Urinary bladder (tissue), 4 donors: ENCODE measurements around the gene KAT6B. TPM values are rescaled to one million over a fixed set of nuclear protein-coding genes. Genes with fewer than 3 reads are reported as not detected.

ENCODE experiments used
- DNase-seq: peaks from one replicate; pipeline ENCODE4 v3.0.0-alpha.2; 2015; ENCODE audit errors: extremely low spot score
- H3K27ac ChIP-seq: one replicate; pipeline ENCODE4 v1.5.1; 2013; ENCODE audit warnings: low read depth, mild to moderate bottlenecking, moderate library complexity
- H3K36me3 ChIP-seq: one replicate; pipeline ENCODE4 v1.6.1; 2013; ENCODE audit warnings: mild to moderate bottlenecking, moderate library complexity; ENCODE audit not compliant: insufficient read depth
- H3K4me1 ChIP-seq: one replicate; pipeline ENCODE4 v1.6.1; 2013; ENCODE audit warnings: mild to moderate bottlenecking, moderate library complexity; ENCODE audit not compliant: insufficient read depth
- H3K4me3 ChIP-seq: one replicate; pipeline ENCODE4 v1.5.1; 2013; ENCODE audit warnings: low read depth, low read length
- WGBS: extraction: QIAGEN DNeasy Blood & Tissue Kit; methylation state at CpG from one replicate; pipeline ENCODE4 v1.1.7; 2013; 5-methylcytosine and 5-hydroxymethylcytosine counted together
- polyA plus RNA-seq: library from polyadenylated mRNA; stranded (reverse); fragments of 200-250 nt; gene quantifications from one replicate; pipeline ENCODE4 v1.2.3, GENCODE V29; 2013
- total RNA-seq: library from RNA; depleted of rRNA; stranded (reverse); fragments of >200 nt; gene quantifications from one replicate; pipeline ENCODE4 v1.2.3, GENCODE V29; 2014
- donor health status: healthy with polysubstance abuse.
- donor health status: healthy.

KAT6B gene
- total and polyA plus RNA-seq, 2 donors, result 14.7 to 127 TPM

- no peaks in the 10 kb centered on the region for H3K4me1 ChIP-seq
- 90% methylated on average over 6 of the region's 6 CpGs for WGBS
- no peak for DNase-seq
- H3K27ac ChIP-seq, result no peak overlapping the region
- H3K4me3 ChIP-seq, result no peak overlapping the region
- no peaks in the 10 kb centered on the region for H3K36me3 ChIP-seq
These were observed 188.3 kb downstream of the KAT6B start for GRCh38 chr10:75014516-75015230.

- Histone ChIP-seq H3K4me1 (no peaks in the 10 kb centered on the region), H3K27ac (no peak overlapping the region), H3K4me3 (no peak overlapping the region), H3K36me3 (no peaks in the 10 kb centered on the region)
- WGBS, result 35% methylated on average over 5 of the region's 5 CpGs
- DNase-seq, result no peak
These were observed 189.0 kb downstream of the KAT6B start for GRCh38 chr10:75015442-75015841.

DNA sequence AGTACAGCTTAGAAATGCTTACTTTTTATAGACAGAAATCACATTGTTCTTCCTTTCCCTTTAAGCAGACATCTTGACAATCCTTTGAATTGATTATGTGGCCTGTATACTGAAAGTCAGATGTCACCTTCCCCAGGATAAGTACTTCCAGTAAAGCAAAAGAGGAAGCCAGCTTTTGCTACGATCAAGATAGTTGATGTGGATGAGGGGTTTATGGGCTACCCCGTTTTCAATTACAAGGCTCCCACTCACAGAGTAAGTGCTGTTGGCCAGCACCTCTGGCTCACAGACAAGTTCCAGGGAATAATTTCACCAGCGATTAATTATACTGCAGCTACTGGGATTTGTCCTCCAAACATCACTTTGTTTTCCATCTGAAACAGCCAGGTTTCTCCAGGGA is 189.9 kb downstream of the KAT6B start:
- 42% methylated on average over 3 of the region's 3 CpGs for WGBS
- no peak overlapping the region for H3K27ac ChIP-seq
- no peaks in the 10 kb centered on the region for H3K4me1 ChIP-seq
- no peak for DNase-seq
- H3K36me3 ChIP-seq, result no peaks in the 10 kb centered on the region
- H3K4me3 ChIP-seq, result no peak overlapping the region

DNA sequence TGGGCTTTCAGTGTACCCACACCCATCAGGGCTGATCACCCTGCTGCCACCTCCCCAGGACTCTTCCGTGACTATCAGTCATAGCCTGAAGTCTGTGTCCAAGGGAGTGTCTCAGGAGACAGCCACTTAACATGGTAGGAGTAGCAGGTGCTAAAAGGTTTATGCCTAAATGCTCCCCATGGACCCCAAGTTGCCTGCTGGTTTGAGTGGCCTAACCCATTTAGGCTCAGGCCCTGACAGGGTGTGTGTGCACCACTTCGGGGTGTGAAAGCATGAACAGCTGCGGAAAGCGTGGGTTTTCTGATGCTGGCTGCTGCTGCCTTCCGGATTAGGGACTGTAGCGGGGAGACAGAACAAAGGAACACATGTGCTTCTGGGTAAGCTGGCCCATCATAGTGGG is 191.9 kb downstream of the KAT6B start:
- DNase-seq, result no peak
- H3K27ac ChIP-seq, result no peak overlapping the region
- H3K4me3 ChIP-seq, result no peak overlapping the region
- WGBS, result 94% methylated on average over 6 of the region's 6 CpGs
- no peaks in the 10 kb centered on the region for H3K4me1 ChIP-seq
- H3K36me3 ChIP-seq, result no peaks in the 10 kb centered on the region

GRCh38 chr10:75018686-75019307 is 192.4 kb downstream of the KAT6B start:
- WGBS, result 75% methylated on average over 8 of the region's 8 CpGs
- Histone ChIP-seq H3K27ac (no peak overlapping the region), H3K4me3 (no peak overlapping the region), H3K4me1 (no peaks in the 10 kb centered on the region), H3K36me3 (peaks cover 2% of the 10 kb centered on the region)
- DNase-seq, result no peak

GRCh38 chr10:75019370-75019769 is 193.0 kb downstream of the KAT6B start:
- Histone ChIP-seq H3K4me1 (no peaks in the 10 kb centered on the region), H3K36me3 (peaks cover 2% of the 10 kb centered on the region), H3K27ac (no peak overlapping the region), H3K4me3 (no peak overlapping the region)
- no peak for DNase-seq
- 53% methylated on average over 2 of the region's 2 CpGs for WGBS

- Histone ChIP-seq H3K27ac (no peak overlapping the region), H3K4me3 (no peak overlapping the region), H3K4me1 (no peaks in the 10 kb centered on the region), H3K36me3 (peaks cover 2% of the 10 kb centered on the region)
- DNase-seq, result no peak
- 79% methylated on average over 6 of the region's 6 CpGs for WGBS
These were observed 193.8 kb downstream of the KAT6B start for GRCh38 chr10:75020168-75020567.

DNA sequence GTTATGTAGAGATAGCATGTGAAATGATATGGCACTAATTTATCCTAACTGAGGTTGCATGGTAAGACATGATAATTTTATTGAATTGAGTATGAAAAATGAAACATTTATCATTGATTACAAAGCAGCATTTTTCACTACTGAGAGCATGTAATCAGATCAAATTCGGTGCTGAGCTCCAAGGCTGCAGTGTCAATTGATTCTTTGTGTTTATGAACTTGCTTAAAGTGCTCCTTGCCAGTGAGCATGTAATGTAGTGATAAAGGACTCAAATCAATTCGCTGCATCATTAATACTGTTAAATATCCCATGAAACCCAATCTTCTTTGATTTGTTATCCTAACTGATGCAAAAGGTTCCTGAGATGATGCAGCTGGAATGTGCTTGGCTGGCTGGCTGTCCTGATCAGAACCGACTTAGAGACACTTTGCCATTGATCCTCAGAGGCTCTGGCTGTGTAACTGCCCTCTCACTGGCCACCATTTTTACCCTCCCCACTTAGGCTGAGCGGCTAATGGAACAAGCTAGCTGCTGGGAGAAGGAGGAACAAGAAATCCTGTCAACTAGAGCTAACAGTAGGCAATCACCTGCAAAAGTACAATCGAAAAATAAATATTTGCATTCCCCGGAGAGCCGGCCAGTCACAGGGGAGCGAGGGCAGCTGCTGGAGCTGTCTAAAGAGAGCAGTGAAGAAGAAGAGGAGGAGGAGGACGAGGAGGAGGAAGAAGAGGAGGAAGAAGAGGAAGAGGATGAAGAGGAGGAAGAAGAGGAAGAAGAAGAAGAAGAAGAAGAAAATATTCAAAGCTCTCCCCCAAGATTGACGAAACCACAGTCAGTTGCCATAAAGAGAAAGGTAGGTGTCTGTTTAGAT is 195.2 kb downstream of the KAT6B start:
- Histone ChIP-seq H3K27ac (no peak overlapping the region), H3K36me3 (peaks cover 2% of the 10 kb centered on the region), H3K4me1 (no peaks in the 10 kb centered on the region), H3K4me3 (no peak overlapping the region)
- no peak for DNase-seq
- WGBS, result 59% methylated on average over 10 of the region's 10 CpGs

DNA sequence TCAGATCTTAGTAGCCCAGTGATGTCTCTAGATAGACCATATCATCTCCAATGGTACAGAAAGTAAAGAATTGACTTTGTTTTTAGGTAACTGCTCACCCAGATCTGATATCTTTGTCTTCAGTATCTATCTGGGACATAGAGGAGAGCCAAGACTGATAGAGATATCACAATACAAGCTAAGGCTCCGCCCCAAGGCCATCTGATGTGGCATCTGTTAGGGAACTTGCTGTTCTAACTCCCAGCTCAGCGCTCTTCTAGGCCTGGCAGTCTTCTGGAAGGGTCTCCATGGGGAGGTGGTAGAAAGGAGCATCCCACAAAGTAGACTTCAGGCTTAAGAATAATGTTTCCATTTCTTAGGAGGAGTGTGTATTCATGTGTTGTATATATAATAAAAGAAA is 196.7 kb downstream of the KAT6B start:
- peaks cover 2% of the 10 kb centered on the region for H3K36me3 ChIP-seq
- no peak overlapping the region for H3K4me3 ChIP-seq
- no peak for DNase-seq
- 92% methylated on average over 2 of the region's 2 CpGs for WGBS
- H3K4me1 ChIP-seq, result no peaks in the 10 kb centered on the region
- H3K27ac ChIP-seq, result no peak overlapping the region

DNA sequence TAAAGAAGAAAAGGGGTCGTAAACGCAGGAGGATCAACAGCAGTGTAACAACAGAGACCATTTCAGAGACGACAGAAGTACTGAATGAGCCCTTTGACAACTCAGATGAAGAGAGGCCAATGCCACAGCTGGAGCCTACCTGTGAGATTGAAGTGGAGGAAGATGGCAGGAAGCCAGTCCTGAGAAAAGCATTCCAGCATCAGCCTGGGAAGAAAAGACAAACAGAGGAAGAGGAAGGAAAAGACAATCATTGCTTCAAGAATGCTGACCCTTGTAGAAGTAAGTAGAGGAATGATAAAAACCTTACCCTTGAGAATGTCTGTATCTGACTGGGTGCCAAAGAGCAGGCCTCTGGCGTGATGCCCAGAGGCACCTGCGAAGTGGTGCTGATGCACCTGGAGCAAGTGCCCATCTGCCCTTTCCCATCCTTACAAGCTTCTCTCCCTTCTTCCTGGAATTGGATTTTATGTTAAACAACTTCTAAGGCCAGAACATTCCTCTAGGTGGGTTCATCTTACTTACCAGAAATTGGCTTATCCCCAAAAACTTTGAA is 198.6 kb downstream of the KAT6B start:
- Histone ChIP-seq H3K4me1 (no peaks in the 10 kb centered on the region), H3K27ac (peak overlapping the region; percentile 45), H3K36me3 (peaks cover 2% of the 10 kb centered on the region), H3K4me3 (no peak overlapping the region)
- 75% methylated on average over 5 of the region's 5 CpGs for WGBS
- no peak for DNase-seq

- no peak overlapping the region for H3K27ac ChIP-seq
- no peak overlapping the region for H3K4me3 ChIP-seq
- H3K36me3 ChIP-seq, result peaks cover 2% of the 10 kb centered on the region
- no peak for DNase-seq
- no peaks in the 10 kb centered on the region for H3K4me1 ChIP-seq
These were observed 201.6 kb downstream of the KAT6B start for GRCh38 chr10:75028049-75028448.

DNA sequence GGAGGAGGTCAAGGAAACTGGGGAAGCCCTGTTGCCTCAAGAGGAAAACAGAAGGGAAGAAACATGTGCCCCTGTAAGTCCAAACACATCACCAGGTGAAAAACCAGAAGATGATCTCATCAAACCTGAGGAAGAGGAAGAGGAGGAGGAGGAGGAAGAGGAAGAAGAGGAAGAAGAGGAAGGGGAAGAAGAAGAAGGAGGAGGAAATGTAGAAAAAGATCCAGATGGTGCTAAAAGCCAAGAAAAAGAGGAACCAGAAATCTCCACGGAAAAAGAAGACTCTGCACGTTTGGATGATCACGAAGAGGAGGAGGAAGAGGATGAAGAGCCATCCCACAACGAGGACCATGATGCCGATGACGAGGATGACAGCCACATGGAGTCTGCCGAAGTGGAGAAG is 202.3 kb downstream of the KAT6B start:
- Histone ChIP-seq H3K36me3 (no peaks in the 10 kb centered on the region), H3K4me1 (no peaks in the 10 kb centered on the region), H3K27ac (no peak overlapping the region), H3K4me3 (no peak overlapping the region)
- no peak for DNase-seq
- WGBS, result 89% methylated on average over 7 of the region's 7 CpGs

DNA sequence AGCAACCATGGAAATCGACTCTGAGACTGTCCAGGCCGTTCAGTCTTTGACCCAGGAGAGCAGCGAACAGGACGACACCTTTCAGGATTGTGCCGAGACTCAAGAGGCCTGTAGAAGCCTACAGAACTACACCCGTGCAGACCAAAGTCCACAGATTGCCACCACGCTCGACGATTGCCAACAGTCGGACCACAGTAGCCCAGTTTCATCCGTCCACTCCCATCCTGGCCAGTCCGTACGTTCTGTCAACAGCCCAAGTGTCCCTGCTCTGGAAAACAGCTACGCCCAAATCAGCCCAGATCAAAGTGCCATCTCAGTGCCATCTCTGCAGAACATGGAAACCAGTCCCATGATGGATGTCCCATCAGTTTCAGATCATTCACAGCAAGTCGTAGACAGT is 203.0 kb downstream of the KAT6B start:
- Histone ChIP-seq H3K4me1 (no peaks in the 10 kb centered on the region), H3K4me3 (no peak overlapping the region), H3K36me3 (no peaks in the 10 kb centered on the region), H3K27ac (no peak overlapping the region)
- 87% methylated on average over 15 of the region's 15 CpGs for WGBS
- no peak for DNase-seq
